Mononuclear cell (primary cell): ENCODE measurements around the gene OSER1. TPM values are rescaled to one million over a fixed set of nuclear protein-coding genes. Genes with fewer than 3 reads are reported as not detected.
"Not testable (repeated sequence)": the region's sequence is repeated elsewhere in the genome, so short reads cannot be mapped to it uniquely, and the experiment has no call there.

Source experiments
- H3K27me3 ChIP-seq: 2 replicates; pipeline ENCODE4 v1.6.0; 2011; ENCODE audit warnings: low read length, control low read depth; ENCODE audit not compliant: insufficient read depth
- H3K4me1 ChIP-seq: 2 replicates; pipeline ENCODE4 v1.5.1; 2011; ENCODE audit warnings: mild to moderate bottlenecking, low read length, control low read depth; ENCODE audit not compliant: insufficient read depth
- H3K4me3 ChIP-seq: 2 replicates; pipeline ENCODE4 v1.5.1; 2011; ENCODE audit warnings: mild to moderate bottlenecking, low read length, moderate library complexity
- H3K9me3 ChIP-seq: 2 replicates; pipeline ENCODE4 v1.5.1; 2011; ENCODE audit warnings: low read depth, mild to moderate bottlenecking, control low read depth, low read length
- total RNA-seq: library from RNA; depleted of rRNA; stranded (reverse); fragments of >200 nt; gene quantifications from one replicate; pipeline ENCODE4 v1.2.3, GENCODE V29; 2012

OSER1 gene
- total RNA-seq, 1 donor: 109 TPM

DNA sequence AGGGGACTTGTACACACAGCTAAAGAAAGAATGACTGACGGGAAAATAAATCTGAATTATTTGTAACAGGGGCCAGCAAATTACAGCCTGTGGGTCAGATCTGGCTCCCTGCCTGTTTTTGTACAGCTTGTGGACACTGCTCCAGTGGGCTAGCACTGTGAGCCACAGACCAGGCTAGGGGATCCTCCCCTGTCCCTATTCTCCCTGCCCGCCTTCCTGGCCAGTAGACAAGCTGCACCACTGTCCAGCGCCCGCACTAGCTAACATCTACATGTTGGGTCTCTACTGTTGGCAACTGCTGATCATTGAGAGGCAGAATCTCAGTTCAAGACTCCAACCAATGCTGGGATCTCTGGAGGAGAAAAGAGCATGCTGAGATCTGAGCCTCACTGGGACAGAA is 10.7 kb downstream of the OSER1 start:
- Histone ChIP-seq H3K27me3 (no peaks in the 10 kb centered on the region), H3K4me3 (no peak overlapping the region), H3K4me1 (peaks cover 11% of the 10 kb centered on the region), H3K9me3 (no peaks in the 10 kb centered on the region)

DNA sequence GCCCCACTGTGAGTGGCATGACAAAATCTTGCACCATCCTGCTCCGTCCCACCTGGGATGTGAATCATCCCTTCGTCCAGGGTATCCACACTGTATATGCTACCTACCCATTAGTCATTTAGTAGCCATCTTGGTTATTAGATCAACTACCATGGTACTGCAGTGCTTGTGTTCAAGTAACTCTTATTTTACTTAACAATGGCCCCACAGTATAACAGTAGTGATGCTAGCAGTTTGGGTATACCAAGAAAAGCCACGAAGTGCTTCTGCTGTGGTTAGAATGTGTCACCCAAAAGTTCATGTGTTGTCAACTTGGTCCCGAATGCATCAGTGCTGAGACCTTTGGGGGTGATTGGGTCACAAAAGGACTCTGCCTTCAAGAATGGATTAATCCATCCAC is 11.7 kb downstream of the OSER1 start:
- no peaks in the 10 kb centered on the region for H3K9me3 ChIP-seq
- H3K4me1 ChIP-seq: peaks cover 5% of the 10 kb centered on the region
- no peaks in the 10 kb centered on the region for H3K27me3 ChIP-seq
- H3K4me3 ChIP-seq: no peak overlapping the region

DNA sequence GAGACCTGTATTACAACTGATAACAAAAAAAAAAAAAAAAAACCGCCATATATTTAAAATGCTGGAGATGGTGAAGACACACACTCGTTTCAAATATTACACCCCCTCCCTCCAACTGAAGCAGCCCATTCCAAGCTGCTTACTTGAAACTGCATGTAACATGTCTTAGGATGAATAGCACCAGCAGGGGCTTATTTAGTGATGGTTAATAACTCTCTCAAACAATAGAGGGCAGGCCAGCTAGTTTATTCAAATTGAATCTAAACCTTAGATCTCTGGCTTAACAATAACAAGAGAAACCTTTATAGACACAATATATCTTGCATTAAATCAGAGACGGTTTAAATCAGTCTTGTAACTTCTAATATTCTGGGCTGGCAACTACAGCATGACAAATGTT is 14.3 kb downstream of the OSER1 start:
- Histone ChIP-seq H3K4me1 (peaks cover 5% of the 10 kb centered on the region), H3K27me3 (no peaks in the 10 kb centered on the region), H3K9me3 (no peaks in the 10 kb centered on the region), H3K4me3 (no peak overlapping the region)

DNA sequence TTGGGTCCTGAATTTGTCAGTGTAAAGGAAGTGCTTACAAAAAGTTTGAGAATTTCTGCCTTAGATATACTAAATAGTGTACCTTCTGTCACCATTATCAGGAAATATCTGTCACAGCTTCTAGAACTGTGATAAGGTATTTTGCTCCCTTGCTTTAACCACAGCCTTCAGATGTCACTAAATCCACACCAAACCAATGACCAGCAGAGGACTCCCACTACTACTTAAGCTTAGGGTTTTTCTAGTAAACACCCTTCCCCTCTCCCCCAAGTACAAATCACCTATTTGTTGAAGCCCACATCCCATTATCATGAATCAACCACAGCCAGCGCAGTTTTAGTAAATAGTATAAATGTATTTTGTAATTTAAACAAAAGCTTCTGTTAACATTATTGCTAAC is 15.0 kb downstream of the OSER1 start:
- peaks cover 5% of the 10 kb centered on the region for H3K4me1 ChIP-seq
- no peaks in the 10 kb centered on the region for H3K9me3 ChIP-seq
- no peaks in the 10 kb centered on the region for H3K27me3 ChIP-seq
- no peak overlapping the region for H3K4me3 ChIP-seq

DNA sequence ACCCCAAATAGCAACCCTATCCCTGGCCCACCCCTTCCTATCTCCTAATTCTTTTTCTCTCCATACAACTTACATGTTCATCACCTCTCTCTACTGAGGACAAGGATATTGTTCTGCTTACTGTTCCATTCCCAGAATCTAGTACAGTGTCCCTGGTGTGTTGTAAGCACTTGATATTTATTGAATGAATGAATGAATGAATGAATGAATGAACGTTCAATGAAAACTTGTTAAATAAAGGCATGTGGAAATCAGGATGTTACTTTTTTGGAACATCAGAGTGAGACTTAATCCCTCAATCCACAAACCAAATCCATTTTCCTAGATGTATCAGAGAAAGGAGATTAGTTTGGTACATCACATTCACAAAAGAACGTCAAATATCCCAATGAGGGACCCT is 16.8 kb downstream of the OSER1 start:
- H3K27me3 ChIP-seq: peaks cover 10% of the 10 kb centered on the region
- H3K9me3 ChIP-seq: no peaks in the 10 kb centered on the region
- H3K4me3 ChIP-seq: no peak overlapping the region
- peaks cover 3% of the 10 kb centered on the region for H3K4me1 ChIP-seq

DNA sequence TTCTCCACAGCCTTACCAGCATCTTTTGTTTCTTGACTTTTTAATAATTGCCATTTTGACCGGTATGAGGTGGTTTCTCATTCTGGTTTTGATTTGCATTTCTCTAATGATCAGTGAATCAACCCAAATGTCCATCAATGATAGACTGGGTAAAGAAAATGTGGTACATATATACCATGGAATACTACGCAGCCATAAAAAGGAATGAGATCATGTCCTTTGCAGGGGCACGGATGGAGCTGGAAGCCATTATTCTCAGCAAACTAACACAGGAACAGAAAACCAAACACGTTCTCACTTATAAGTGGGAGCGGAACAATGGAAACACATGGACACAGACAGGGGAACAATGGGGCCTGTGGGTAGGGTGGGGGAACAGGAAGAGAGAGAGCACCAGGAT is 18.9 kb downstream of the OSER1 start:
- H3K4me1 ChIP-seq: peaks cover 10% of the 10 kb centered on the region
- H3K9me3 ChIP-seq, H3K4me3 ChIP-seq: not testable (repeated sequence)
- H3K27me3 ChIP-seq: peaks cover 28% of the 10 kb centered on the region

DNA sequence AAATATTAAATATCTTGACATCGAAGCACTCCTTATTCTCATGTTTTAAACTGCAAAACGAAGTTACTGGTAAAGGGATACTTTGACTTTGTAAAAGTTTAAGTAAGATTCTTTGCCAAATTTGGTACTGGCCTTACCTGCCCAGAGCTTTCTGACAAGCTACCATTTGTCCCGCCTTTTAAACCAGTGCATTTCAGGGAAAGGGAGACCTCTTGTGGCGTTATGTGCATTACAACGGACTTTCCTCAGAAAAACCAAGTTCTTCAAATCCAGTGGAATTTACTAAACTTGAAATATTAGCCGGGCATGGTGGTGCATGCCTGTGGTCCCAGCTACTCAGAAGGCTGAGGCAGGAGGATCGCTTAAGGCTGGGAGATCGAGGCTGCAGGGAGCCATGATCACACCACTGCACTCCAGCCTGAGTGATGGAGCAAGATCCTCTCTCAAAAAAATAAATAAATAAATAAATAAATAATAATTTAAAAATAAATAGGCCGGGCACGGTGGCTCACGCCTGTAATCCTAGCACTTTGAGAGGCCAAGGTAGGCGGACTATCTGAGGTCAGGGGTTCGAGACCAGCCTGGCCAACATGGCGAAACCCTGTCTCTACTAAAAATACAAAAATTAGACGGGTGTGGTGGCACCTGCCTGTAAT is 20.2 kb downstream of the OSER1 start:
- not testable (repeated sequence) for H3K9me3 ChIP-seq, H3K4me3 ChIP-seq
- H3K27me3 ChIP-seq: peaks cover 34% of the 10 kb centered on the region
- H3K4me1 ChIP-seq: peaks cover 10% of the 10 kb centered on the region

- Histone ChIP-seq H3K27me3 (peaks cover 38% of the 10 kb centered on the region), H3K4me3 (no peak overlapping the region), H3K9me3 (no peaks in the 10 kb centered on the region), H3K4me1 (peaks cover 10% of the 10 kb centered on the region)
Observed at GRCh38 chr20:44188752-44189151, 21.8 kb downstream of the OSER1 start.

- Histone ChIP-seq H3K9me3 (no peaks in the 10 kb centered on the region), H3K4me1 (peaks cover 10% of the 10 kb centered on the region), H3K4me3 (no peak overlapping the region), H3K27me3 (peaks cover 38% of the 10 kb centered on the region)
Observed at GRCh38 chr20:44187772-44188709, 22.5 kb downstream of the OSER1 start.

DNA sequence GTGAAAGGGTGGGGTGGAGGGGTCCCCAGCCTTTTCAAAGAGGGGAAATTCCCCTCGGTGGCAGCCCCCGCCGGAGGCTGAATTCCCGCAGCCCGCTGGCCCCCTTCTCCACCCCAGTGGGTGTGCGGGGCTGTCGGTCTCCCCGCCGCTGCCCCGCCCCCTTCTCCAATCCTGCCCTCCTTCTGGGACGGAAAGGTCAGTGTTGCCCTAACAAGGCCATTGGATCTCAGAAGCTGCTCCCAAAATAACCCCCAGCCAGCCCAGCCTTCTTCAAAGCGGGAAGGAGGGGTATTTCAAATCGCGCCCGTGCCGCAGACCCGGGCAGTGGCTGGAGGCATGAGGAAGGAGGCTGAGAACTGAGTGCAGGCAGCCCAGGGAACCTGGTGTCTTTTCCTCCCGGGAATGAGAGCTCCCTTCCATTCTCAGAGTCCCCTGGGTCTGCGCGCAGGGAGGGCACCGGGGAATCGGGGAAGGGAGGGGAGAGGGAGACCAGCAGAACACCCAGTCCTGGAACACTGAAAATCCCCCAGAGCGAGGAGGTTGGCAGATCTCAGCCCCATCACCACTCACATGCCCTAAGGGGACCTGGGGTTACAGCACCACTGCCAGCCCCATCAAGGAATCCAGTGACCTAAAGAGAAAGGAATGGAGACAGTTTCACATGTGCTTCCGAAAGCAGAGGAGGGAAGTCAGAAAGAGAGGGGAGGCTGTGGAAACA is 23.4 kb downstream of the OSER1 start, which contains the start of gene JPH2:
TSS of gene JPH2 (minus strand) at position 135 of the 718 bp plus-strand sequence. CDS start 483 bp downstream, outside the sequence.
- Histone ChIP-seq H3K4me3 (no peak within 1 kb of the TSS), H3K4me1 (peaks cover 10% of the 10 kb centered on the region), H3K9me3 (no peaks in the 10 kb centered on the region), H3K27me3 (peaks cover 38% of the 10 kb centered on the region)

- Histone ChIP-seq H3K4me1 (peaks cover 10% of the 10 kb centered on the region), H3K9me3 (no peaks in the 10 kb centered on the region), H3K27me3 (peaks cover 38% of the 10 kb centered on the region), H3K4me3 (no peak overlapping the region)
Observed at GRCh38 chr20:44186674-44187053, 23.9 kb downstream of the OSER1 start.

DNA sequence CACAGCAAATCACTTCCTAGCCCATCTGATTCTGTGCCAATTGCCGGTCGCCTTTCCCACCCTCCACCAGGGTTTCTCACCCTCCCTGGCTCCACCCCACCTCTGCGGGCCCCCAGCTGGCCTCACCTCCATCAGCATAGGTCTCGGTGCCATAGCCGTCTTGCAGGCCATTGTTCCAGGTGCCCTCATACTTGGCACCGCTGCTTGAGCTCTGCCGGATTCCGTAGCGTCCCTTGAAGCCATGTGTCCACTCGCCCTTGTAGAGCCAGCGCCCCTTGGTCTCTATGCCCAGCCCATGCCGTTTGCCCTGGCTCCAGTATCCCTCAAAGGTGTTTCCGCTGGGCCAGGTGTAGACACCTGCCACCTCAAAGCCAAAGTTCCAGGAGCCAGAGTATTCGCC is 24.4 kb downstream of the OSER1 start:
- Histone ChIP-seq H3K27me3 (peaks cover 38% of the 10 kb centered on the region), H3K4me1 (peaks cover 10% of the 10 kb centered on the region), H3K9me3 (no peaks in the 10 kb centered on the region), H3K4me3 (no peak overlapping the region)

- H3K4me3 ChIP-seq: no peak overlapping the region
- H3K27me3 ChIP-seq: peaks cover 38% of the 10 kb centered on the region
- H3K9me3 ChIP-seq: no peaks in the 10 kb centered on the region
- H3K4me1 ChIP-seq: peaks cover 10% of the 10 kb centered on the region
Observed at GRCh38 chr20:44185574-44185973, 25.0 kb downstream of the OSER1 start.

GRCh38 chr20:44183282-44183681 is 27.3 kb downstream of the OSER1 start:
- peaks cover 24% of the 10 kb centered on the region for H3K27me3 ChIP-seq

GRCh38 chr20:44182863-44183262 is 27.7 kb downstream of the OSER1 start:
- H3K4me1 ChIP-seq: peaks cover 5% of the 10 kb centered on the region
- no peaks in the 10 kb centered on the region for H3K9me3 ChIP-seq
- H3K27me3 ChIP-seq: peaks cover 20% of the 10 kb centered on the region
- H3K4me3 ChIP-seq: no peak overlapping the region

More at GRCh38 chr20:44183282-44183681, 27.3 kb downstream of the OSER1 start:
- Histone ChIP-seq H3K4me3 (no peak overlapping the region), H3K9me3 (no peaks in the 10 kb centered on the region), H3K4me1 (peaks cover 6% of the 10 kb centered on the region)
